Kidney epithelial cell (primary cell): ENCODE data around the gene IFT88. TPM values are rescaled to one million over a fixed set of nuclear protein-coding genes. Genes with fewer than 3 reads are reported as not detected.

Source experiments
- DNase-seq: peaks from one replicate; pipeline ENCODE4 v3.0.0-alpha.2; 2010; ENCODE audit warnings: low read depth
- H3K27me3 ChIP-seq: 2 replicates; pipeline ENCODE4 v1.6.0; 2011; ENCODE audit warnings: low read length; ENCODE audit not compliant: control insufficient read depth, insufficient read depth
- H3K36me3 ChIP-seq: 2 replicates; pipeline ENCODE4 v1.5.1; 2011; ENCODE audit warnings: low read length; ENCODE audit not compliant: control insufficient read depth, insufficient read depth
- H3K4me3 ChIP-seq: 2 replicates; pipeline ENCODE4 v1.5.1; 2011; ENCODE audit warnings: low read depth, mild to moderate bottlenecking, control low read depth, low read length
- CTCF ChIP-seq: IDR thresholded peaks from 2 replicates; pipeline ENCODE4 v1.5.1; 2011; ENCODE audit warnings: mild to moderate bottlenecking, moderate library complexity, low read length, control low read depth, inconsistent platforms; ENCODE audit not compliant: insufficient read depth, poor library complexity, severe bottlenecking
- total RNA-seq: library from RNA; depleted of rRNA; stranded (reverse); fragments of >200 nt; gene quantifications from 2 replicates; pipeline ENCODE4 v1.2.3, GENCODE V29; 2015

The IFT88 gene
- total RNA-seq, 1 donor from 2014 or later: 12.2 TPM

DNA sequence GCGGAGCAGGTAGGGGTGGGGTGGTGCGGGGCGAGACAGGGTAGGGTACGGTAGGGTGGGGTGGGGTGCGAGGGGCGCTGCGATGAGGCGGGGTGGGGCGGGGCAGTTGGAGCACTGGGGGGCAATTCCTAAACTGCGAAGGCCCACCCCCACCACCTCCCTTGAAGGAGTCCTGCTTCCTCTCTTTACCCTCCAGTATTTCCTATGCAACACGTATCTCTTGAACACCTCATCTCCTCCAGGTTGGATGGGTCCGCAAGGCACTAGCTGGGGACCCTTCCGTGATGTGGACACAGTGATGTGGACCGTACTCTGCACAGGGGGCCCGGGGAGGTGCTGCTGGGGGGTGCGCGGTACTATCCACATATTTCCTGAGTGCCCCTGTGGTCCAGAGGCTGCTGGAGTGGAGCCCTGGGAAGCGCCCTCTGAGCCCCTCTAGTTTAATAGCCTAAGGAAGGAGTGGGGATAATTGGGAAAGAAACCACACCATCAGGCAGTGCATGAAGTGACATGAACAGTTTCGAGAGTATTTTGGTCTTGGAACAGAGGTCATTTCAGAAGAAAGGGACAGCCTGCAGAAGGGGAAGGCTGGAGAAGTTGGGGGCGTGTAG is 137.6 kb downstream of the IFT88 start:
- peaks cover 2% of the 10 kb centered on the region for H3K27me3 ChIP-seq
- TF ChIP-seq CTCF: no peak
- no peaks in the 10 kb centered on the region for H3K36me3 ChIP-seq
- H3K4me3 ChIP-seq: peak overlapping the region; percentile 36
- DNase-seq: no peak

- Histone ChIP-seq H3K27me3 (peaks cover 2% of the 10 kb centered on the region), H3K4me3 (no peak overlapping the region), H3K36me3 (no peaks in the 10 kb centered on the region)
- no peak for TF ChIP-seq CTCF
- no peak for DNase-seq
These were observed 139.7 kb downstream of the IFT88 start for GRCh38 chr13:20706661-20707060.

GRCh38 chr13:20708216-20708615 is 141.3 kb downstream of the IFT88 start:
- no peak for TF ChIP-seq CTCF

DNA sequence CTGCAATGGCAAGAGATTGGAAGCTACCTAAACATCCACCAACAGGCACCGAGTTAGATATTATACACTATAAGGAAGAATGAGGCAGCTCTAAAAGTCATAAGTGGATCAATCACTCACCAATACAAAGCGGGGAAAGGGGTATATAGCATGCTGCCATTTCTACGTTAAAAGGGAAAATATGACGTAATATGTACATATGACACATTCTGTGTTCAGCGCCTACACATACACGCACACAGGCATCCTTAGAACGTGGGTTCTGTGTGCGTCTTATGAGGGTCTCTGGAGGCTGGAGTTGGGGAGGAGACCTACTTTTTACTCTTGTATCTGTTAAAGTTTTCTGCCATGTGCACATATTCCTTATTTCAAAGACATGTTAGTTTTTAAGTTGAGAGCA is 142.4 kb downstream of the IFT88 start:
- H3K36me3 ChIP-seq: no peaks in the 10 kb centered on the region
- DNase-seq: no peak
- no peak overlapping the region for H3K4me3 ChIP-seq
- no peak for TF ChIP-seq CTCF
- H3K27me3 ChIP-seq: peaks cover 2% of the 10 kb centered on the region

More at GRCh38 chr13:20708216-20708615, 141.3 kb downstream of the IFT88 start:
- Histone ChIP-seq H3K4me3 (no peak overlapping the region), H3K27me3 (peaks cover 2% of the 10 kb centered on the region), H3K36me3 (no peaks in the 10 kb centered on the region)
- no peak for DNase-seq

DNA sequence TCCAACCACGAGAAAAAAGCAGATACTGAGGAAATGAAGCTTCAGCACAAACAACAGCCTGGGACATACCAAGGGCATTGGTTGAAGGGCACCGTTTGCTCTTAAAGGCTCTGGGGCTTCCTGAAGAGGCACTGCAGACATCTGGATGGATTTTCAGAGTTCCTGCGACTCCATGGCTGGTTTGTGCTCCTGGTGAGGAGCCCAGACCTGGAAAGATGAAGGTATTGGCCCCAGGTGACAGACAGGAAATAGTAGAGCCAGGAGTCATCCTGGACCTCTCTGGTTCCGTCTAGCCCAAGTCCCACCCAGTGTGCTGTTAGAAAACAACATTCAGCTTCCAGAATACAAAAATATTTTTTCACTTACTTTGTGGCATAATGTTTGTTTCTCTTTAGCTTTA is 142.8 kb downstream of the IFT88 start:
- Histone ChIP-seq H3K36me3 (no peaks in the 10 kb centered on the region), H3K4me3 (no peak overlapping the region), H3K27me3 (peaks cover 2% of the 10 kb centered on the region)
- DNase-seq: no peak
- no peak for TF ChIP-seq CTCF
